ENCODE results near the gene KANTR.

GRCh38 chrX:53133400-53133799, 39.5 kb downstream of the KANTR start:
- TF ChIP-seq, protein P1, sequence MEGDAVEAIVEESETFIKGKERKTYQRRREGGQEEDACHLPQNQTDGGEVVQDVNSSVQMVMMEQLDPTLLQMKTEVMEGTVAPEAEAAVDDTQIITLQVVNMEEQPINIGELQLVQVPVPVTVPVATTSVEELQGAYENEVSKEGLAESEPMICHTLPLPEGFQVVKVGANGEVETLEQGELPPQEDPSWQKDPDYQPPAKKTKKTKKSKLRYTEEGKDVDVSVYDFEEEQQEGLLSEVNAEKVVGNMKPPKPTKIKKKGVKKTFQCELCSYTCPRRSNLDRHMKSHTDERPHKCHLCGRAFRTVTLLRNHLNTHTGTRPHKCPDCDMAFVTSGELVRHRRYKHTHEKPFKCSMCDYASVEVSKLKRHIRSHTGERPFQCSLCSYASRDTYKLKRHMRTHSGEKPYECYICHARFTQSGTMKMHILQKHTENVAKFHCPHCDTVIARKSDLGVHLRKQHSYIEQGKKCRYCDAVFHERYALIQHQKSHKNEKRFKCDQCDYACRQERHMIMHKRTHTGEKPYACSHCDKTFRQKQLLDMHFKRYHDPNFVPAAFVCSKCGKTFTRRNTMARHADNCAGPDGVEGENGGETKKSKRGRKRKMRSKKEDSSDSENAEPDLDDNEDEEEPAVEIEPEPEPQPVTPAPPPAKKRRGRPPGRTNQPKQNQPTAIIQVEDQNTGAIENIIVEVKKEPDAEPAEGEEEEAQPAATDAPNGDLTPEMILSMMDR (IDR thresholded peaks at IDR 0.05): no peak
- TF ChIP-seq POLR2AphosphoS5 (IDR thresholded peaks at IDR 0.05) (no peak), POLR2A (IDR thresholded peaks at IDR 0.05) (no peak)
